Measurements from ENCODE around the gene ZNF787.
A peak's percentile ranks its signal among the peaks of the same experiment; 100 is the strongest.
"Not testable (repeated sequence)": the region's sequence is repeated elsewhere in the genome, so short reads cannot be mapped to it uniquely, and the experiment has no call there.

The ZNF787 gene

GRCh38 chr19:56107626-56108351 is 13.3 kb downstream of the ZNF787 start:
- DNase-seq (ENCODE audit: extremely low read depth in 1 of 2, low read depth in 1 of 2) = no peak

GRCh38 chr19:56106993-56107392 is 14.1 kb downstream of the ZNF787 start:
- DNase-seq (ENCODE audit: extremely low read depth in 1 of 2, low read depth in 1 of 2) = no peak

- no peak for DNase-seq (ENCODE audit: extremely low read depth in 1 of 2, low read depth in 1 of 2)
Measured at GRCh38 chr19:56106397-56106849, 14.7 kb downstream of the ZNF787 start.

GRCh38 chr19:56105831-56106396 is 15.2 kb downstream of the ZNF787 start:
- DNase-seq (ENCODE audit: extremely low read depth in 1 of 2, low read depth in 1 of 2) = not testable (repeated sequence)

GRCh38 chr19:56105090-56105701 is 15.9 kb downstream of the ZNF787 start:
- DNase-seq (ENCODE audit: extremely low read depth in 1 of 2, low read depth in 1 of 2) = peak in 1 of 2 donors; percentile 37

- no peak for DNase-seq (ENCODE audit: extremely low read depth in 1 of 2, low read depth in 1 of 2)
Measured at GRCh38 chr19:56104423-56104822, 16.7 kb downstream of the ZNF787 start.

- no peak for DNase-seq (ENCODE audit: extremely low read depth in 1 of 2, low read depth in 1 of 2)
Measured at GRCh38 chr19:56103027-56103614, 18.0 kb downstream of the ZNF787 start.

- no peak for DNase-seq (ENCODE audit: extremely low read depth in 1 of 2, low read depth in 1 of 2)
Measured at GRCh38 chr19:56101746-56102535, 19.2 kb downstream of the ZNF787 start.

GRCh38 chr19:56101095-56101494 is 20.0 kb downstream of the ZNF787 start:
- DNase-seq (ENCODE audit: extremely low read depth in 1 of 2, low read depth in 1 of 2) = no peak

GRCh38 chr19:56099638-56100539 is 21.2 kb downstream of the ZNF787 start:
- no peak for DNase-seq (ENCODE audit: extremely low read depth in 1 of 2, low read depth in 1 of 2)

GRCh38 chr19:56098731-56099568 is 22.1 kb downstream of the ZNF787 start:
- no peak for DNase-seq (ENCODE audit: extremely low read depth in 1 of 2, low read depth in 1 of 2)

GRCh38 chr19:56098237-56098636 is 22.9 kb downstream of the ZNF787 start:
- not testable (repeated sequence) for DNase-seq (ENCODE audit: extremely low read depth in 1 of 2, low read depth in 1 of 2)

- DNase-seq (ENCODE audit: extremely low read depth in 1 of 2, low read depth in 1 of 2) = no peak
Measured at GRCh38 chr19:56097776-56098175, 23.3 kb downstream of the ZNF787 start.

- no peak for DNase-seq (ENCODE audit: extremely low read depth in 1 of 2, low read depth in 1 of 2)
Measured at GRCh38 chr19:56097306-56097705, 23.8 kb downstream of the ZNF787 start.

GRCh38 chr19:56096665-56097064 is 24.4 kb downstream of the ZNF787 start:
- DNase-seq (ENCODE audit: extremely low read depth in 1 of 2, low read depth in 1 of 2) = no peak

GRCh38 chr19:56094449-56094848 is 26.6 kb downstream of the ZNF787 start:
- no peak for DNase-seq (ENCODE audit: extremely low read depth in 1 of 2, low read depth in 1 of 2)

GRCh38 chr19:56092685-56093631 is 28.1 kb downstream of the ZNF787 start:
- DNase-seq (ENCODE audit: extremely low read depth in 1 of 2, low read depth in 1 of 2) = no peak

Data from activated CD8-positive, alpha-beta memory T cell treated with anti-CD3 and anti-CD28 coated beads for 1 hour (primary cell).